HG03045 (cell line): Measurements from ENCODE around the gene PRKD2.
"Not testable (repeated sequence)": the region's sequence is repeated elsewhere in the genome, so short reads cannot be mapped to it uniquely, and the experiment has no call there.

Experiments
- ATAC-seq: cut with Tn5 transposase; IDR thresholded peaks from one replicate; pipeline ENCODE4 v1.9.1; 2021; ENCODE audit warnings: mild to moderate bottlenecking, moderate library complexity; ENCODE audit not compliant: unreplicated experiment

PRKD2 gene

DNA sequence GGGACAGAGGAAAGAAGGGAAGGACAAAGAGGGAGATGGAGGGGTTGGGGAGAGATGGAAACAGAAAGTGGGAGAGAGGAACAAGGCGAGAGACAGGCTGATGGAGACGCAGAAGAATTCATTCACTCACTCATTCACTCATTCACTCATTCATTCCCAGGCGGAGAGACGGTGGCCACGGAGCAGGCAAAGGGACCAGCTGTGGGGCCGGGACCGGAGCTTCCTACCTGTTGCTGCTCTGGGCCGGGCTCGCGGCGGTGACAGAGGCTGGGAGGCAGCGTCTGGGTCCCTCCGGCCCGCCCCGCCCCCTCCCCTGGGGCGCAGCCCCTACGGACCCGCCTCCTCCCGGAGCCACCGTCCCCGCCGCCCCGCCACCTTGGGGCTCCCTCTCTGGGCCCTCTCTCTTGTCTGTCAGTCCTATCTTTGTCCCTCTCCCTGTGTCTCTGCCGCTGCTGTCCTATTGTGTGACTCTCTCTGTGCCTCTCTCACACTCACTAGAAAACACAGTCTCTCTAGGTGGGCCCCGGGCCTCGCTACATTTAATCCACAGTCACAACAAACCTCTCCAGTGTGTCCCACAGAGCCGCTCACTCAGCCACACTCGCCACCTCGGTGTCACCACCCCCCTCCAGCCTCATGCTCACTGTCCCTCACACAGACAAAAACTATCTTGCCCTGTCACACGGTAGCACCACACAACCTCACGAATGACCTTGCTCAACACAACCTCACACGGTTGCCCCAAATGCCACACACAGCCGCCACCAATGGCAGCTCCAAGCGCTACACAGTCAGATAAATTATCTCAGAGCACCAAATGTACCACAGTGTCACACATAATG lies 80.8 kb downstream of the PRKD2 start, which contains the start of gene GNG8:
TSS of gene GNG8 (minus strand) at position 283 of the 842 bp plus-strand sequence. CDS start 1,520 bp downstream, outside the sequence.
- no peak for ATAC-seq

DNA sequence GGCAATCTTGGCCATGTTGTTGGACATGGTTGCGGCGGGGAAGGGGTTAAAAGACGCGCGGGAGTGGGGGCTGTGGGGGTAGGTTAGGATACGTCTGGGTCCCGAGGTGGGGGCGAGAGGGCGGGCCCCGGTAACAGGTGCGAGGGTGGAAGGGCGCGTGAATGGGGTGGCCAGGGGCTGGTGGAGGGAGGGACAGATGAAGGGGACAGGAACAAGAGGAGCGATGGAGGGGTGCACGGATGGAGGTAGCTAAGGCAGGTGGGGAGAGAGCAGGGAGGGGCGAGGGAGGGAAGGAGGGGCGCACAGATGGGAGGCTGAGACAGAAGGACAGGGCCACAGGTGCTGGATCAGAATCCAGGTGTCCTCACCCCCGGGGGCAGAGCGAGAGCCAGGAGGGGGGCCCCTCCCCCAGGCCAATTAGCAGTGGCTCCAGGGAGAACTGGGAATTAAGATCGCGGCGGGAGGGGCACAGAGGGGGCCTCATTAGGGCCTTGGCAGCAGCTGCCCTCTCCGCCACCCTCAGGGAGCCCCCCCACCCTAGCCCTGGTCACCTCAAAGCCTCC lies 82.2 kb downstream of the PRKD2 start:
- no peak for ATAC-seq

DNA sequence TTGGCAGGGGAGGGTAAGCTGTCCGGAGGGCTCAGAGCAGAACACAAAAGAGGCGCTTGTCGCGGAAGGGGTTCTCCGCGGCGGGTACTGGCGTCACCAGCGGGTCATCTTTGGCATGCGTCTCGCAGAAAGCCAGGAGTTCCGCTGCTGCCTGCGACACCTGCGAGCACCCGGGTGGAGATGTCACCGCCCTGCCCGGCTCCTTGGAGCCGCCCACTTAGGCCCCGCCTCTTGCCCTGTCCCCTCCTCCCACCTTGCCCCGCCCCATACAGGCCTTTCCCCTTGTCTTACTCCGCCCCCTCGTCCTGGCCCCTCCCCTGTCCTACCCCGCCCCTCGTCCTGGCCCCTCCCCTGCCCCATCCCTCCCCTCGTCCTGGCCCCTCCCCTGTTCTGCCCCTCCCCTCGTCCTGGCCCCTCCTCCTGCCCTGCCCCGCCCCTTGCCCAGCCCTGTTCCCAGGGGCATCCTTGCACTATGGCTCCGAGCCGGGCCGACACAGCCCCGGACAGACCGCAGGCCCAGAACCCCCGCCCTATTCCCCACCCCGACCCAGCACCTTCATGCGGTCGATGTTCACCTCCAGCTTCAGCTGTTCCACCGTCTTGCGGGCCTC lies 82.8 kb downstream of the PRKD2 start:
- no peak for ATAC-seq

DNA sequence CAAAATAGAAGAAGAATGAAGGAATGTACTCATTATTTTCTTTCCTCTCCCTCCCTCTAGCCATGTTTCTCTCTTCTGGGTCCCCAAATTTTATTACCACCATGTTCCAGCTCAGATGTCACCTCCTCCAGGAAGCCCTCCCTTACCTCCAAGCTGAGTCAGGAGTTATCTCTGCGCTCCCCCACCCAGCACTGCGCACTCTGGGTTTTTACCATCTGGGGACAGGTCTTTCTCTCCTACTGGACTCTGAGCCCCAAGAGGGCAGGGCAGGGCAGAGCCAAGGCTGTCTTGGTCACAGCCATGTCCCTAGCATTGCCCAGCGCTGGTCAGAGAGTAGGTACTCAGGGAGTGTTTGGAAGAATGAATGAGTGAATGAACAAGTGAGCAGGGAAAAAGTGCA lies 83.8 kb downstream of the PRKD2 start:
- ATAC-seq, result no peak

DNA sequence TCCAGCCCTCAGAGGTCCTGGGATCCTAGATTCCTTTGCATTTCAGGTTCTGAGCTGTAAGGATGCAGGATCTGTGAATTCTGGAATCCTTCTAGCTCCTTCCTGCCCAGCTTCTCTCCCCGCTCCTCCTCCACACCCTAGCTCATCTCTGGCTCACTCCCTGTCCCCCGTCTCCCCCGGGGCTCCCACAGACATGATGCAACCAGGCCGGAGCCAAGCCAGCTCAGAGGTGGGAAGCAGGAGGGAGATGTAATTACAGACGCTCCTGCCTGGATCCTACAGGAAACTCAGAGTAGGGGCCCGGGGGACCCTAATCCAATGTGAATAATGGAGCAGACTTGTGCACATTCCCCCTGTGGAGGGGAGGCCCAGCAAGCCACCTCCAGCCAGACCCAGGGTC lies 85.4 kb downstream of the PRKD2 start:
- ATAC-seq, result no peak

DNA sequence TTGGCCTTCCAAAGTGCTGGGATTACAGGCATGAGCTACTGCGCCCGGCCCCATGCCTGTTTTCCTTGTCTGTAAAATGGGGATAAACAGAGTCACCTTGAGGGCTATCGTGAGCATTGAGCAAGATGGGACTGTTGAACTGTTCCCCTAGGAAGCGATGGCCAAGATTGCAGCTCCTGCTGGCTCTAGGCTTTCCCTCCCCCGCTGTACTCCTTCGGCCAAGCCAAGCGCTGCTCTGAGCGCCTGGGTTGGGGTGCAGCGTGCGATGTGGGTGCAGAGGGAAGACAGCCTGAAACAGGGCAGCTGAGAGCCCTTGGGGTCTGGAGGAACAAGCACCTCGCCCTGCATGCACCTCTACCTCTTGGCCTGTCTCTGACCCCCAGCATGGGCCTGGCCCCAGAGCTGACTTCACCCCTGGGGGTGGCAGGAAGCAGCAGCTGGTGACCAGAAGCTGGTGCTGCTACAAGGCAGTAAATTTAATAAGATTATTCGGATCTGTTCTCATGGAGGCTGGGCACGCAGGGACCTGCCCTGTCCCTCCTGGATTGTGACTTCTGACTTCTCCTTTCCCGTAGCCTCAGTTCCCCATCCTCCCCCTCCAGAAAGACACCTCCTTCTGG lies 86.2 kb downstream of the PRKD2 start:
- no peak for ATAC-seq

DNA sequence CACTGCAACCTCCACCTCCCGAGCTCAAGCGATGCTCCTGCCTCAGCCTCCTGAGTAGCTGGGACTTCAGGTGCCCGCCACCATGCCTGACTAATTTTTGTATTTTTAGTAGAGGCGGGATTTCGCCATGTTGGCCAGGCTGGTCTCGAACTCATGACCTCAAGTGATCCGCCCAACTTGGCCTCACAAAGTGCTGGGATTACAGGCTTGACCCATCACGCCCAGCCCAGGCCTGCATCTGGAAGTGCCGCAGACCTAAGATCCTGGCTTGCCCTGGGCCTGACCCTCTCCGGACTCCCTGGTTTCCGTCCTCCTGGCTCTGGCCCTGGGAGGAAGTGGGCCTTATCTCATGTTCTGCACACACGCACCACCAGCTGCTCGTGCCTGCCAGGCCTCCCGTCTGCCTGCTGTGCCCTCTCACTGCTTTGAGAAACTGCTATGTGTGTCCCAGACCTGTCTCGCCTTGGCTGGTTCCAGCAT lies 87.3 kb downstream of the PRKD2 start:
- no peak for ATAC-seq

DNA sequence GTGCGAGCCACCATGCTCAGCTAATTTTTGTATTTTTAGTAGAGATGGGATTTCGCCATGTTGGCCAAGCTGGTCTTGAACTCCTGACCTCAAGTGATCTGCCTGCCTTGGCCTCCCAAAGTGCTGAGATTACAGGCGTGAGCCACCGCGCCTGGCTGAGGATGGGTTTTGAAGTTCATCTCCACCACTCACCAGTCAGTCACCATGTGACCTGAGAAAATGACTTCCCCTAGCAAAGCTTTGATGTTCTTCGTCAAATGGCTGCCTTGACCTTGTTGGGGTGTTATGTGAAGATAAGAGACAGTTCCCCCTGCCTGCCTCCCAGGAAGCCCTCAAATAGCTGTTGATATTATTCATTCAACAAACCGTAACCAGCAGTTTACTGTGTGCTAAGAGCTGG lies 87.9 kb downstream of the PRKD2 start:
- not testable (repeated sequence) for ATAC-seq

DNA sequence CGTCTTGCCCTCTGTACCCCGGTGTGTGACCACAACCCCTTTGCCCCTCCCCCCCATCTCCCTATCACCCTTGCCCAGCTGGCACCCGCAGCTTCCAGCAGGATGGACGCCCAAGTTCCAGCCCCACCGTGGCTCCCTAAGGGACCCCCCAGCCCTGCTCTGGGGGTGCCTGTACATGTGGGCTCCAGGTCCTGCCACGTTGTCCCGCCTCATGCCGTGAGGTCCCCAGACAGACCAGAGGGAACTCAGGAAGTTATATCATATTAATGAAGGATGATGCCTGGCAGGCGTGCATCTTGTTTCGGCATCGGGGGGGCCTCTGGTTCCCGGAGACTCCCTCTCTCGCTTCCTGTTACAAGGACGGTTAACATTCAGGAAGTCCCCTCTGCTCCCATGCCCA lies 90.5 kb downstream of the PRKD2 start:
- no peak for ATAC-seq

DNA sequence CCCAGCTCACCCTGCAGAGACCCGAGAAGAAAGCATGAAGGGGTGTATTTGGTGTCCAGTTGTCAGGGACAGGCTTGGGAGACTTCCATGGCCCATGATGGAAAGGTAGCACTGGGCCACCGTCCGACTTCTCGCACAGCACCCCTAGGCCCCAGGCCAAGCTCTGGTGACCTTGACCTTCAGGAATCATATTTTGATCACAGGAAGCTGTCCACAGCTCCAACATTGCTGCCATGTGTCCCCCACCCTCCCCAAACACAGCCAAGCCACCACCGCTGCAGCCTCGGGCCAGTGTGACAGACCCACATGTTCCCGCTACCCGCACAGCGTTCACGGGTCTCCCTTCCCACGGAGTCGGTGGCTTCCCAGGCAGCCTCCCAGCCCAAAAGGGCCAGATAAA lies 91.2 kb downstream of the PRKD2 start:
- no peak for ATAC-seq

DNA sequence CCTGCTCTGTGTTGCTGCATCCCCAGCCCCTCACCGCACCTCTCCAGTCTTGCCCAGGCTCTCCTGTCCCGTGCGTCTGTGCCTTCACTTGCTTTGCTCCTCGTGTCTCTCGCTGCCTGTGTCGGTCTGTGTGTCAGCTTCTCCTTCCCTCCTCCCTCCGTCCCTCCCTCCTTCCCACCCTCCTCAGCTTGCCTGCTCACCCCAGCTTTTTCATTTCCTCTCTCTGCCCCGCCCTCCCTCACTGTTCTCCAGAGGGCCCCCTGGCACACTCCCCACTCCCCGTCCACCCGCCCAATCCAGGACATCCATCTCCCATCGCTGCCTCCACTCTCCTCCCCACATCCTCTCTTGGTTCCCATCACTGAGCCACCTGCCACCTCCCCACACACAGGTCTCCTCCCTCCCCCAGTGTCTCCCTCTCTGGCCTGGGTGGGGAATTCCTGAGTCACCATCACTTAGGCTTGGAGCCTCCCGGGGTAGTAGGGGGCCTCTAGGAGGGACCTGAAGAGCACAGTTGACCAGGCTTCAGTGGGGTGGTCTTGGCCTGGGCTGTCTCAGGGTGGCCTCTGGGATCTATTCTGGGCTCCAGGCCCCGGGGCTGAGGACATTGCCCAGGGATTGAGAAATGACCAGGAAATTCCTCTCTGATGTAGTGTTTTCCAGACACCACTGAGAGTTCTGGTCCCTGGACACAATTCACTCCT lies 91.8 kb downstream of the PRKD2 start, which contains the start of gene PTGIR:
TSS of gene PTGIR (minus strand) at position 132 of the 704 bp plus-strand sequence. CDS start 864 bp downstream, outside the sequence.
- ATAC-seq, result no peak
